ENCODE results near the gene AP3D1.
"Not testable (repeated sequence)": the region's sequence is repeated elsewhere in the genome, so short reads cannot be mapped to it uniquely, and the experiment has no call there.

The AP3D1 gene

GRCh38 chr19:2128252-2128651, 23.1 kb downstream of the AP3D1 start:
- not testable (repeated sequence) for DNase-seq (ENCODE audit: low read depth in 2 of 2)

- no peak for DNase-seq (ENCODE audit: low read depth in 2 of 2)
Measured at GRCh38 chr19:2127758-2128157, 23.6 kb downstream of the AP3D1 start.

- no peak for DNase-seq (ENCODE audit: low read depth in 2 of 2)
Measured at GRCh38 chr19:2126879-2127518, 24.4 kb downstream of the AP3D1 start.

- no peak for DNase-seq (ENCODE audit: low read depth in 2 of 2)
Measured at GRCh38 chr19:2123682-2124387, 27.5 kb downstream of the AP3D1 start.

GRCh38 chr19:2122982-2123381, 28.4 kb downstream of the AP3D1 start:
- no peak for DNase-seq (ENCODE audit: low read depth in 2 of 2)

- DNase-seq (ENCODE audit: low read depth in 2 of 2) = no peak
Measured at GRCh38 chr19:2122251-2122650, 29.1 kb downstream of the AP3D1 start.

- no peak for DNase-seq (ENCODE audit: low read depth in 2 of 2)
Measured at GRCh38 chr19:2121416-2122051, 29.8 kb downstream of the AP3D1 start.

GRCh38 chr19:2120821-2121220, 30.5 kb downstream of the AP3D1 start:
- DNase-seq (ENCODE audit: low read depth in 2 of 2) = no peak

GRCh38 chr19:2119921-2120785, 31.2 kb downstream of the AP3D1 start:
- DNase-seq (ENCODE audit: low read depth in 2 of 2) = no peak

GRCh38 chr19:2118438-2118837, 32.9 kb downstream of the AP3D1 start:
- DNase-seq (ENCODE audit: low read depth in 2 of 2) = no peak

GRCh38 chr19:2117215-2117960, 34.0 kb downstream of the AP3D1 start:
- DNase-seq (ENCODE audit: low read depth in 2 of 2) = no peak

- DNase-seq (ENCODE audit: low read depth in 2 of 2) = no peak
Measured at GRCh38 chr19:2116507-2116906, 34.9 kb downstream of the AP3D1 start.

GRCh38 chr19:2115911-2116426, 35.4 kb downstream of the AP3D1 start:
- DNase-seq (ENCODE audit: low read depth in 2 of 2) = no peak

- no peak for DNase-seq (ENCODE audit: low read depth in 2 of 2)
Measured at GRCh38 chr19:2115324-2115723, 36.0 kb downstream of the AP3D1 start.

GRCh38 chr19:2114821-2115220, 36.5 kb downstream of the AP3D1 start:
- no peak for DNase-seq (ENCODE audit: low read depth in 2 of 2)

- DNase-seq (ENCODE audit: low read depth in 2 of 2) = no peak
Measured at GRCh38 chr19:2114218-2114617, 37.1 kb downstream of the AP3D1 start.

- DNase-seq (ENCODE audit: low read depth in 2 of 2) = no peak
Measured at GRCh38 chr19:2113439-2114211, 37.7 kb downstream of the AP3D1 start.

- no peak for DNase-seq (ENCODE audit: low read depth in 2 of 2)
Measured at GRCh38 chr19:2112516-2113320, 38.6 kb downstream of the AP3D1 start.

GRCh38 chr19:2111886-2112285, 39.5 kb downstream of the AP3D1 start:
- DNase-seq (ENCODE audit: low read depth in 2 of 2) = no peak

- DNase-seq (ENCODE audit: low read depth in 2 of 2) = no peak
Measured at GRCh38 chr19:2111425-2111824, 39.9 kb downstream of the AP3D1 start.

Measured in activated CD8-positive, alpha-beta memory T cell treated with anti-CD3 and anti-CD28 coated beads for 4 hours (primary cell).